Measurements from ENCODE around the gene TTF2.

- TF ChIP-seq POLR2A (IDR thresholded peaks at IDR 0.05) (no peak), POLR2AphosphoS5 (IDR thresholded peaks at IDR 0.05) (no peak)
- TF ChIP-seq, protein P1, sequence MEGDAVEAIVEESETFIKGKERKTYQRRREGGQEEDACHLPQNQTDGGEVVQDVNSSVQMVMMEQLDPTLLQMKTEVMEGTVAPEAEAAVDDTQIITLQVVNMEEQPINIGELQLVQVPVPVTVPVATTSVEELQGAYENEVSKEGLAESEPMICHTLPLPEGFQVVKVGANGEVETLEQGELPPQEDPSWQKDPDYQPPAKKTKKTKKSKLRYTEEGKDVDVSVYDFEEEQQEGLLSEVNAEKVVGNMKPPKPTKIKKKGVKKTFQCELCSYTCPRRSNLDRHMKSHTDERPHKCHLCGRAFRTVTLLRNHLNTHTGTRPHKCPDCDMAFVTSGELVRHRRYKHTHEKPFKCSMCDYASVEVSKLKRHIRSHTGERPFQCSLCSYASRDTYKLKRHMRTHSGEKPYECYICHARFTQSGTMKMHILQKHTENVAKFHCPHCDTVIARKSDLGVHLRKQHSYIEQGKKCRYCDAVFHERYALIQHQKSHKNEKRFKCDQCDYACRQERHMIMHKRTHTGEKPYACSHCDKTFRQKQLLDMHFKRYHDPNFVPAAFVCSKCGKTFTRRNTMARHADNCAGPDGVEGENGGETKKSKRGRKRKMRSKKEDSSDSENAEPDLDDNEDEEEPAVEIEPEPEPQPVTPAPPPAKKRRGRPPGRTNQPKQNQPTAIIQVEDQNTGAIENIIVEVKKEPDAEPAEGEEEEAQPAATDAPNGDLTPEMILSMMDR (IDR thresholded peaks at IDR 0.05): no peak
Observed at GRCh38 chr1:117020526-117021156, 39.5 kb upstream of the TTF2 start.
